K562 (cell line): ENCODE results near the gene COQ8A. TPM values are rescaled to one million over a fixed set of nuclear protein-coding genes. Genes with fewer than 3 reads are reported as not detected.

Experiments used
- ATAC-seq: fragments of 200-7000 bp; cut with Tn5 transposase; 3 replicates; pipeline ENCODE4 v1.9.1; 2020; ENCODE audit warnings: moderate library complexity
- BruUV-seq: library from RNA; stranded (reverse); fragments of 400-500 nt; replicated peaks from 2 replicates; lab custom pipeline; 2021; lab: Mats Ljungman, UMichigan
- CTCF ChIA-PET: fragments of 300-600 bp; formaldehyde crosslinking; extraction: SDS; loops from one replicate; lab custom pipeline; 2021; ENCODE audit warnings: low intra/inter-chr PET ratio; lab: Yijun Ruan, JAX
- POLR2A ChIA-PET: fragments of 300-600, 350-650 bp; sonication (Branson Sonifier 250); formaldehyde crosslinking; extraction: SDS; loops from one replicate; lab custom pipeline; 2021; ENCODE audit warnings: antibody characterized with exemption, inconsistent platforms; lab: Yijun Ruan, JAX
- DNase-seq, 4 experiments: peaks; one replicate each; pipeline versions ENCODE4 v3.0.0 to v3.0.0-alpha.2; 2011 to 2018; ENCODE audit warnings: low spot score in 3 of 4, mixed read lengths in 3 of 4; ENCODE audit errors: extremely low read depth in 1 of 4
- FAIRE-seq: peaks from 2 replicates; lab custom pipeline; 2011; peaks lifted over from hg19 to GRCh38; lab: Jason Lieb, UNC
- H2AFZ ChIP-seq: 2 replicates; pipeline ENCODE4 v1.6.0; 2011; ENCODE audit warnings: low read depth, low read length, control low read depth, inconsistent platforms
- H3K27ac ChIP-seq: fragments of 200-600 bp; 3 replicates; pipeline ENCODE4 v1.8.0; 2011; ENCODE audit warnings: low read depth, mild to moderate bottlenecking, control low read depth, inconsistent platforms, low read length, moderate library complexity, mixed read lengths; ENCODE audit errors: extremely low read depth
- H3K27me3 ChIP-seq, 2 experiments: fragments of 300-600 bp in 1 of 2; 2 replicates in 1 of 2; 3 replicates in 1 of 2; pipeline versions ENCODE4 v1.6.0 to v1.8.0; 2011; ENCODE audit warnings: inconsistent platforms in 2 of 2, low read length in 2 of 2, mild to moderate bottlenecking in 1 of 2, mixed read lengths in 1 of 2, moderate library complexity in 1 of 2; ENCODE audit not compliant: control insufficient read depth in 2 of 2, insufficient read depth in 2 of 2
- H3K36me3 ChIP-seq: fragments of 300-600 bp; 3 replicates; pipeline ENCODE4 v1.8.0; 2011; ENCODE audit warnings: mild to moderate bottlenecking, low read length, inconsistent platforms; ENCODE audit not compliant: control insufficient read depth, insufficient read depth
- H3K4me1 ChIP-seq, 2 experiments: fragments of 200-600 bp in 1 of 2; replicated peaks in 1 of 2; 2 replicates in 1 of 2; 3 replicates in 1 of 2; pipeline versions ENCODE4 v1.5.1 to v1.8.0; 2011; ENCODE audit warnings: inconsistent platforms in 2 of 2, low read length in 2 of 2, mild to moderate bottlenecking in 1 of 2, mixed read lengths in 1 of 2, moderate library complexity in 1 of 2; ENCODE audit not compliant: control insufficient read depth in 2 of 2, insufficient read depth in 2 of 2
- H3K4me2 ChIP-seq: 2 replicates; pipeline ENCODE4 v1.6.1; 2011; ENCODE audit warnings: low read length, control low read depth, inconsistent platforms, mixed read lengths; ENCODE audit not compliant: insufficient read depth
- H3K4me3 ChIP-seq: fragments of 200-600 bp; sonication (generic), shearing (Covaris generic); 2 replicates; pipeline ENCODE4 v1.5.1; 2016; ENCODE audit warnings: control low read depth, inconsistent platforms
- H3K79me2 ChIP-seq: fragments of 200-600 bp; 3 replicates; pipeline ENCODE4 v1.8.0; 2011; ENCODE audit warnings: low read length, inconsistent platforms; ENCODE audit not compliant: control insufficient read depth, insufficient read depth
- H3K9ac ChIP-seq, 2 experiments: 2 replicates each; pipeline versions ENCODE4 v1.6.0 to v1.6.1; 2011; ENCODE audit warnings: low read depth in 2 of 2, low read length in 2 of 2, control low read depth in 1 of 2, inconsistent platforms in 1 of 2, mild to moderate bottlenecking in 1 of 2, mixed read lengths in 1 of 2; ENCODE audit not compliant: insufficient read depth in 1 of 2
- H3K9me1 ChIP-seq: one replicate; pipeline ENCODE4 v1.6.0; 2011; ENCODE audit warnings: inconsistent platforms, mild to moderate bottlenecking, low read length, moderate library complexity; ENCODE audit not compliant: control insufficient read depth, insufficient read depth
- H3K9me3 ChIP-seq: replicated peaks from 2 replicates; pipeline ENCODE4 v1.5.1; 2011; ENCODE audit warnings: low read depth, low read length, inconsistent platforms; ENCODE audit not compliant: control insufficient read depth, insufficient read depth
- H4K20me1 ChIP-seq: replicated peaks from 2 replicates; pipeline ENCODE4 v1.6.1; 2011; ENCODE audit warnings: low read length, inconsistent platforms, mixed read lengths; ENCODE audit not compliant: control insufficient read depth, insufficient read depth
- POLR2G ChIP-seq: fragments of 200-400 bp; formaldehyde crosslinking; IDR thresholded peaks from 2 replicates; pipeline ENCODE4 v1.6.1; 2017; ENCODE audit warnings: low read depth, mild to moderate bottlenecking, antibody characterized with exemption, low read length, moderate library complexity
- ZNF324 ChIP-seq: fragments of 250-450 bp; sonication (Bioruptor Pico); IDR thresholded peaks from 2 replicates; pipeline ENCODE4 v1.4.0; 2020; ENCODE audit warnings: mild to moderate bottlenecking
- ZNF740 ChIP-seq, 3 experiments: fragments of 200-800 bp in 1 of 3; sonication (Bioruptor generic) in 1 of 3; sonication (generic) in 1 of 3; formaldehyde crosslinking in 1 of 3; IDR thresholded peaks; 2 replicates each; pipeline versions ENCODE4 v1.6.1 to v1.8.0; 2016 to 2022; ENCODE audit warnings: mild to moderate bottlenecking in 2 of 3, missing compliant biosample characterization in 2 of 3, missing genetic modification characterization in 2 of 3, missing genetic modification reagents in 1 of 3
- WGBS: fragments of 100-300 bp; shearing (Covaris generic); methylation state at CpG from one replicate; pipeline ENCODE4 v1.1.6; 2016; ENCODE audit warnings: low coverage, mixed read lengths; ENCODE audit not compliant: insufficient coverage; ENCODE audit errors: missing lambda C conversion rate; 5-methylcytosine and 5-hydroxymethylcytosine counted together
- in situ Hi-C: fragments of 300-500 bp; cut with MboI; formaldehyde crosslinking; loops from 4 replicates; pipeline ENCODE4 v1.15.0; 2018; ENCODE audit warnings: inconsistent platforms, mixed read lengths
- intact Hi-C: fragments of 100-400 bp; cut with micrococcal nuclease; formaldehyde crosslinking; loops from 2 replicates; pipeline ENCODE4 v1.14.2; 2022
- polyA plus RNA-seq, 8 experiments: library from polyadenylated mRNA; depleted of rRNA in 4 of 8; stranded (reverse) in 5 of 8; unstranded in 3 of 8; fragments of >200 nt; fragmentation: Nextera tagmentation in 2 of 8; fragmentation: Illumina TruSeq in 1 of 8; extraction: Ambion mirVana in 2 of 8; extraction: Trizol in 1 of 8; gene quantifications; 2 replicates each; pipeline versions ENCODE4 v1.2.1 to v1.2.3, GENCODE V29; 2011 to 2014; ENCODE audit warnings: inconsistent platforms in 1 of 8, missing spikeins in 1 of 8
- total RNA-seq, 7 experiments: library from RNA; depleted of rRNA in 6 of 7; stranded (reverse); fragments of >200 nt in 6 of 7; fragmentation: Illumina TruSeq in 2 of 7; extraction: Trizol in 2 of 7; gene quantifications; 2 replicates each; pipeline versions ENCODE4 v1.2.1 to v1.2.3, GENCODE V29; 2011 to 2021; ENCODE audit warnings: low replicate concordance in 1 of 7

Gene COQ8A
- total and polyA plus RNA-seq, 9 of the 15 experiments (the other 6 are each of a cell fraction or from before 2014, with no cell fraction given), result 2.6 to 54.3 (median 32.4) TPM

GRCh38 chr1:226983992-226984364 lies 43.9 kb downstream of the COQ8A start:
- DNase-seq (no peak), ATAC-seq (no peak), FAIRE-seq (no peak)
- H3K9me3 ChIP-seq, result no peaks in the 10 kb centered on the region
- intact Hi-C loops (no loop called here), in situ Hi-C loops (no loop called here)
- ChIA-PET POLR2A (interaction anchor here (0.6 to 1.5 kb wide), 6 partner anchors 10 to 1248 kb away, joined by 3 to 7 read pairs (median 4); partner anchors contain the start of gene CDC42BPA), CTCF (no interaction called here)
- no peak overlapping the region for H2AFZ ChIP-seq
- H3K9me1 ChIP-seq, result peaks cover 4% of the 10 kb centered on the region
- H4K20me1 ChIP-seq, result no peaks in the 10 kb centered on the region
- no peak overlapping the region for H3K4me3 ChIP-seq
- H3K9ac ChIP-seq, result peak overlapping the region in 1 of 2 experiments; percentile 69; a peak in 2 of 4 replicates
- H3K27ac ChIP-seq, result no peak overlapping the region
- TF ChIP-seq ZNF324 (CRISPR knock-in tag) (no peak), ZNF740 (CRISPR knock-in tag; IDR thresholded peaks at IDR 0.05) (no peak), ZNF740 (tag; IDR thresholded peaks at IDR 0.05) (0 out of 4 replicates have a peak, but pooled peaks of 1 of the 2 experiments have one; percentile 23), POLR2G (peak; percentile 61; the same call in 1 of the 2 replicates)
- peaks cover 0 to 59% of the 10 kb centered on the region in 2 experiments; a peak in 2 of 5 replicates for H3K4me1 ChIP-seq
- H3K27me3 ChIP-seq, result no peaks in the 10 kb centered on the region
- BruUV-seq, result no TSS peak
- WGBS, result 100% methylated on average over 3 of the region's 5 CpGs
- H3K4me2 ChIP-seq, result no peak overlapping the region
- H3K79me2 ChIP-seq, result no peaks in the 10 kb centered on the region
- H3K36me3 ChIP-seq, result peaks cover 40% of the 10 kb centered on the region
